Heart left ventricle (tissue), 13 donors: ENCODE results near the gene UQCRC1.

Source experiments
- CTCF ChIP-seq, 12 donors: fragments of 200-600 bp; sonication (generic) in 4 of 12; IDR thresholded peaks; one replicate each; pipeline versions ENCODE4 v1.5.0 to v1.8.0; 2018 to 2022; ENCODE audit warnings: antibody characterized with exemption in 12 of 12, mild to moderate bottlenecking in 5 of 12
- POLR2A ChIP-seq, 2 donors: fragments of 450-650 bp; IDR thresholded peaks; one replicate each; pipeline ENCODE4 v1.6.1; 2017; ENCODE audit warnings: antibody characterized with exemption in 2 of 2, mild to moderate bottlenecking in 2 of 2, moderate library complexity in 2 of 2
- donor health status: ischemic (EF 13 %, LVEDD 7.1; RV severe dilation, severe dysfunction).
- donor health status: DM: no; HTN: yes; CAD: no.
- donor health status: DM: no; HTN: no; CAD: no.
- donor health status: ischemic (EF 25% LVEDD 6.9; RV normal size, moderate dysfunction).
- donor health status: ischemic (EF 25% LVEDD 5.7; RV mildly dilated, moderate dysfunction).
- donor health status: ischemic (EF 35%, LVEDD 5.7; RV mildly dilated, moderate dysfunction).
- donor health status: nonischemic (EF 11% LVEDD 7.7; RV severe dilation, severe dysfunction).
- donor health status: DM: yes; HTN: yes; CAD: no.
- donor health status: PGD.
- donor health status: ischemic (EF 29% LVEDD 5.4; RV normal size, mild dysfunction).
- donor health status: nonischemic (EF 23%, LVEDD 6.1; RV moderate dilation, normal function).

- TF ChIP-seq CTCF (IDR thresholded peaks at IDR 0.05) = no peak
- TF ChIP-seq POLR2A (IDR thresholded peaks at IDR 0.05) = no peak
These were observed 22.3 kb upstream of the UQCRC1 start for GRCh38 chr3:48631516-48632448.
